ENCODE data around the gene SMAD4. TPM values are rescaled to one million over a fixed set of nuclear protein-coding genes. Genes with fewer than 3 reads are reported as not detected.

The SMAD4 gene
- total and polyA plus RNA-seq, 2 donors (not counting 3 experiments of a cell fraction or from before 2014, with no cell fraction given): 63.5 to 82.8 TPM

- Histone ChIP-seq H3K79me2 (ENCODE audit: control insufficient read depth, insufficient read depth, low read length) (peaks cover 27% of the 10 kb centered on the region), H3K27ac (ENCODE audit: insufficient read depth, low read depth, low read length) (no peak overlapping the region), H3K4me1 (ENCODE audit: control insufficient read depth, extremely low read depth, insufficient read depth, low read length) (no peaks in the 10 kb centered on the region), H3K9me3 (replicated peaks; ENCODE audit: control insufficient read depth, insufficient read depth, low read length) (no peaks in the 10 kb centered on the region), H3K9me1 (replicated peaks; ENCODE audit: control insufficient read depth, extremely low read depth, insufficient read depth, low read length) (no peaks in the 10 kb centered on the region), H3K4me3 (replicated peaks in 1 of 3; ENCODE audit: insufficient read depth in 1 of 3, low read depth in 1 of 3, low read length in 3 of 3) (no peak overlapping the region), H4K20me1 (replicated peaks; ENCODE audit: control insufficient read depth, extremely low read depth, insufficient read depth, low read length) (no peaks in the 10 kb centered on the region), H3K4me2 (ENCODE audit: insufficient read depth, low read length) (no peak overlapping the region), H3K36me3 (ENCODE audit: control insufficient read depth in 2 of 2, extremely low read depth in 1 of 2, insufficient read depth in 2 of 2, low read length in 2 of 2) (peaks cover 4 to 5% of the 10 kb centered on the region in 2 experiments), H3K9ac (replicated peaks; ENCODE audit: extremely low read depth, insufficient read depth, low read length) (no peak overlapping the region), H3K27me3 (ENCODE audit: control insufficient read depth in 2 of 2, insufficient read depth in 2 of 2, low read length in 2 of 2) (no peaks in the 10 kb centered on the region), H2AFZ (ENCODE audit: low read depth, low read length) (no peak overlapping the region)
- ChIA-PET CTCF (interaction anchor here (0.6 to 2.2 kb wide), 17 partner anchors 9 to 235 kb away, joined by 3 to 21 read pairs (median 5); partner anchors contain the start of genes ELAC1 and SMAD4), POLR2A (interaction anchor here (0.6 kb wide), 1 partner anchor 21 kb away, joined by 3 read pairs; the partner anchor contains the start of gene SMAD4)
- intact Hi-C loops (cut with micrococcal nuclease): loop anchor here (1.0 kb wide), 2 partner anchors 172 to 231 kb away; partner anchors contain the start of genes ME2 and MRO
- peak; percentile 56 for DNase-seq (ENCODE audit: low read depth, low spot score)
- dilution Hi-C loops (cut with MboI; ENCODE audit: extremely low pct_ligation_motif_present, low sequenced_read_pairs): no loop called here
- BruUV-seq (replicated peaks): no TSS peak
- peak; percentile 73 for FAIRE-seq
- TF ChIP-seq GATA2 (IDR thresholded peaks at IDR 0.05; ENCODE audit: insufficient read depth, insufficient read length, low read depth, low read length): no peak
- TF ChIP-seq POLR2AphosphoS5 (IDR thresholded peaks at IDR 0.05; ENCODE audit: insufficient read depth, low read depth, low read length): no peak
- peak; percentile 64 to 71 for TF ChIP-seq CTCF (IDR thresholded peaks at IDR 0.05; ENCODE audit: extremely low read depth in 1 of 2, insufficient read depth in 1 of 2, low read depth in 1 of 2, low read length in 2 of 2)
- TF ChIP-seq EZH2 (IDR thresholded peaks at IDR 0.05; ENCODE audit: borderline replicate concordance, low read depth, low read length, severe bottlenecking): no peak
- no peak for TF ChIP-seq FOS (IDR thresholded peaks at IDR 0.05; ENCODE audit: borderline replicate concordance, insufficient read depth, low read length)
Measured at GRCh38 chr18:51051105-51051712, 21.2 kb downstream of the SMAD4 start.
